Large intestine (tissue), 3 donors: ENCODE data around the gene RUFY1. TPM values are rescaled to one million over a fixed set of nuclear protein-coding genes. Genes with fewer than 3 reads are reported as not detected.
"Not testable (repeated sequence)": the region's sequence is repeated elsewhere in the genome, so short reads cannot be mapped to it uniquely, and the experiment has no call there.

Source experiments
- DNase-seq, 2 donors: peaks; one replicate each; pipeline versions ENCODE4 v3.0.0 to v3.0.0-alpha.2; 2013
- H3K27ac ChIP-seq: one replicate; pipeline ENCODE4 v1.5.1; 2013; ENCODE audit warnings: low read length
- H3K27me3 ChIP-seq: 2 replicates; pipeline ENCODE4 v1.6.1; 2013; ENCODE audit warnings: low read length; ENCODE audit not compliant: control insufficient read depth, insufficient read depth
- H3K36me3 ChIP-seq: 2 replicates; pipeline ENCODE4 v1.6.1; 2013; ENCODE audit warnings: low read length; ENCODE audit not compliant: control insufficient read depth, insufficient read depth
- H3K4me1 ChIP-seq: one replicate; pipeline ENCODE4 v1.6.1; 2013; ENCODE audit warnings: low read length; ENCODE audit not compliant: control insufficient read depth, insufficient read depth
- H3K4me3 ChIP-seq: one replicate; pipeline ENCODE4 v1.5.1; 2013; ENCODE audit warnings: low read length
- H3K9me3 ChIP-seq: one replicate; pipeline ENCODE4 v1.6.1; 2013; ENCODE audit warnings: mild to moderate bottlenecking, low read depth, low read length, moderate library complexity; ENCODE audit not compliant: control insufficient read depth
- WGBS: methylation state at CpG from one replicate; pipeline ENCODE4 v1.1.5; 2013; ENCODE audit warnings: low lambda C conversion rate; ENCODE audit not compliant: insufficient coverage; 5-methylcytosine and 5-hydroxymethylcytosine counted together
- polyA plus RNA-seq: library from polyadenylated mRNA; unstranded; fragments of 120-200 nt; gene quantifications from one replicate; pipeline ENCODE4 v1.2.1, GENCODE V29; 2013

Gene RUFY1
- polyA plus RNA-seq, 1 donor = 43.3 TPM

- H3K27me3 ChIP-seq, H3K36me3 ChIP-seq, H3K9me3 ChIP-seq, H3K4me3 ChIP-seq, H3K27ac ChIP-seq, DNase-seq, H3K4me1 ChIP-seq: not testable (repeated sequence)
- no CpG with 5 or more reads among the region's 17 CpGs for WGBS
Measured at GRCh38 chr5:179642626-179643025, 92.3 kb downstream of the RUFY1 start.

DNA sequence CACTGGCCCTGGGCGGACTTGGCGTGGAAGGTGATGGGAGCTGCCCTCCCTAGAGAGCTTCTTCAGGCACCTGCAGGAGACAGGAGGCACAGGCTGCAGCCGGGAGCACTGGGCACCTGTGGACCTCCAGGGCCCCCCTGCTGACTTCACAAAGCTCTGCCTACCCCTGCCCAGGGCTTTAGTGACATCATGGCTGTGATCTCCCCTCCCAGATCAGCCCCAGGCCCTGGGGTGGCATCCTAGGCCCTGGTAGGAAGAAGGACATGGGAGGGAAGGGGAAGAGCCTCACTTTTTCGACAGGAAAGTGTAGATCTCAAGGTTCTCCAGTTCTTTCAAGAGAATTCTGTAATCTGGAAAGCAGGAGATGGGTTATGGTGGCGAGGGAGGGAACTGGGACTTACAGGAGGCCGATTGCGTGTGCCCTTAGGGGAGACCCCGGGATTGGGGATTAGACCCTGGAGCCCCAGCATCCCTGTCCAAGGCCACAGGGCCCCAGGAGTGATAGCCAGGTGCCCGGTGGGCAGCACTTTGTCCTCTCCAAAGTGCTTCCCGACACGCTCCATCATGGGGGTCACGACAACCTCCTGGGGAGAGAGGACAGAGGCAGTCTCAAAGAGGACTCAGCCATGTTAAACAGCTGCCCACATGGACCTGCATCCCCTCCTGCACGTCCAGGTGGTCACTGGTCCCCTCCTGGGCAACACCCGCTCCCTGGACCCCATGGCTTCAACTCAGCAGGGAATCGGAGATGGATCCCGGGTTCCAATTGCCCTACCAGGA is 93.0 kb downstream of the RUFY1 start:
- WGBS = no CpG with 5 or more reads among the region's 16 CpGs
- H3K9me3 ChIP-seq, H3K4me1 ChIP-seq, H3K4me3 ChIP-seq, DNase-seq, H3K27me3 ChIP-seq, H3K27ac ChIP-seq, H3K36me3 ChIP-seq: not testable (repeated sequence)

DNA sequence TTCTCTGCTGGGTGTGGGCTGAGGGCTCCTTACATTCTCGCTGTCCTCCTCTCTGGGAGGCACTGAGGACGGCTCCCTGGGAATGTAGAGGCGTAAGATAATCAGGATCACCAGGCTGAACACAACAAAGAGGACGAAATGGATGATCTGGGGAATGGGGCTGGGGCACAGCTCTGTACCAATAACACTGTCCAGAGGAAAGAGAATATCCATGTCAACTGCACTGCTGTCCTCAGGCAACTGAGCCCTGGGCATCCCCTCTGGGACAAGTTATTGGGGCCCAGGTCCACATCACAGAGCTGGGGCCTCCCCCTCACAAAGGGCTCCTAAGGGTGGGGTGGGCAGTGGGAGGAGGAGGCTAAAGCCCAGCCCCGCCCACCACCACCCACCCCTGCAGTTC is 94.4 kb downstream of the RUFY1 start:
- H3K9me3 ChIP-seq, H3K4me1 ChIP-seq, H3K27ac ChIP-seq, DNase-seq, H3K36me3 ChIP-seq, H3K27me3 ChIP-seq, H3K4me3 ChIP-seq: not testable (repeated sequence)
- no CpG with 5 or more reads among the region's 5 CpGs for WGBS

- no peaks in the 10 kb centered on the region for H3K27me3 ChIP-seq
- no peak for DNase-seq
- no peaks in the 10 kb centered on the region for H3K4me1 ChIP-seq
- H3K36me3 ChIP-seq = no peaks in the 10 kb centered on the region
- no peaks in the 10 kb centered on the region for H3K9me3 ChIP-seq
- no peak overlapping the region for H3K27ac ChIP-seq
- no CpG with 5 or more reads among the region's 9 CpGs for WGBS
- H3K4me3 ChIP-seq = no peak overlapping the region
Measured at GRCh38 chr5:179648410-179648809, 98.1 kb downstream of the RUFY1 start.

GRCh38 chr5:179649166-179649703 is 98.9 kb downstream of the RUFY1 start:
- not testable (repeated sequence) for H3K27ac ChIP-seq, H3K4me3 ChIP-seq, H3K9me3 ChIP-seq, H3K27me3 ChIP-seq, H3K4me1 ChIP-seq, H3K36me3 ChIP-seq, DNase-seq
- WGBS = no CpG with 5 or more reads among the region's 10 CpGs

GRCh38 chr5:179650245-179650644 is 99.9 kb downstream of the RUFY1 start:
- not testable (repeated sequence) for DNase-seq, H3K4me1 ChIP-seq, H3K36me3 ChIP-seq, H3K9me3 ChIP-seq, H3K27ac ChIP-seq, H3K27me3 ChIP-seq, H3K4me3 ChIP-seq
- WGBS = no CpG with 5 or more reads among the region's 26 CpGs

- H3K36me3 ChIP-seq, H3K4me3 ChIP-seq, H3K27me3 ChIP-seq, H3K9me3 ChIP-seq, H3K4me1 ChIP-seq, DNase-seq, H3K27ac ChIP-seq: not testable (repeated sequence)
- no CpG with 5 or more reads among the region's 2 CpGs for WGBS
Measured at GRCh38 chr5:179653135-179653534, 102.8 kb downstream of the RUFY1 start.

DNA sequence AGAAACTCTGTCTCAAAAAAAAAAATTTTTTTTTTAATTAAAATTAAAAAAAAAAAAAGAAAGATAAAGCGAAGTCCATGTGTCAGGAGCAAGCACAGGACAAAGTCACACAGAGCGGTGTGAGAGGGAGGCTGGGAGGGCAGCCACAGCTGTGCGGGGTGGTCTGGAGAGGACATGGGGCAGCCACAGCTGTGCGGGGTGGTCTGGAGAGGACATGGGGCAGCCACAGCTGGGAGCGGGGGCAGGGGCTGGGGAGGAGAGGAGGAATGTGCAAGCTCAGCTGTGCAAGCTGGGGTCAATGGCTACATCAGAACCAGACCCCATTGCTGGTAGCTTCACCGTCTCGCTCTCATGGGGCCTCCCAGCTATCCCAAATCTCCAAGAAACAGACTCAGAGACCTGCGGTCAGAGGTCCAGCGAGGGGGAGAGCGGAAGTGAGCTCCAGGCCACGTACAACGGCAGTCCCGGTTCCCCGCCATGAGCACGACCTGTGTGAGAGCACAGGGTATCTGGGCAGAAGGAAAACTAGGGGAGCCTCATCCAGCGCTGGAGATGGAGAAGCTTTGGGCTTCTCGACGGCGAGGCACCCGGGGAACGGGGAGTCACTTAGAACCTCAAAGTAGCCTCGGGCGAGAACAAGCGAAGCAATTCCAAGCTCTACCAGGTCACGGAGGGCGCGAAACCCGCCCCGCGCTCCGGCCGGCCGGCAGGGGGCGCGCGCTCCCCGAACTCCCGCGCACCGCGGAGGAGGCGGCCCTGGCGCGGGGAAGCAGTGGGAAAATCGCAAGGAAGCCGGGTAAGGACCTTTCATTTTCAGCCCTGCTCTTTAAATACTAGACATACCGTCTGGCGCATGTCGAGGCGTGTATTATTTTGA is 107.2 kb downstream of the RUFY1 start:
- not testable (repeated sequence) for H3K4me3 ChIP-seq, H3K4me1 ChIP-seq, H3K36me3 ChIP-seq, H3K9me3 ChIP-seq, H3K27me3 ChIP-seq, H3K27ac ChIP-seq, DNase-seq
- no CpG with 5 or more reads among the region's 50 CpGs for WGBS

DNA sequence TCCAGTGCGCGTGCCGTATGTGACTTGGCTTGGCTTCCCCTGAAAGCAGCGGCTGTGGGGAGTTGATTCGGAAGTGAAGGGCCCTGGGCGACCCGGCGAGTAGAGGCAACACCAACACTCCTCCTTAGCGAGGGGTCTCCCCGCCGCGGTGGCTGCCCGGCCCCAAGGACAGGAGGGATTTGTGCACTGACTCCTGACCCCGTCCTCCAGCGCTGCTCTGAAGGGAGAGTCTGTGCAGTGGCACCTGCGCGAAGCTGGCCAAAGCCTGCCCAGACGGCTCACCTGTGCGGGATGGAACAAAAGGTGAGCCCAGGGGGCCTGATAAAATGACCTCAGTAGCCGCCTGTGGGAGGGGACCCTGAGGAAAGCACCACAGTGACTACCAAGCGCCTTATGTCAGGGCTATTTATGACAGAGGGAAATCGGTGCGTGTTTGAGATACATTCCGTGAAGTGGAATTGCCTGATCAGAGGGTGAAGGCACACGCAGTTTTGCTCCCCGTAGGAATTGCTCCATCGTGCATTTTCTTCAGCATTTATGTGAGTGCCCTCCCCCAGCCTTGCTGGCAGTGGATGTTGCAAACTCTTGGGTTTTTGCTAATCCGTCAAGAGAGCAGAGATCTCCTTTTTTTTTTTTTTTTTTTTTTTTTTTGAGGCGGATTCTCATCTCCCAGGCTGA is 108.0 kb downstream of the RUFY1 start:
- H3K36me3 ChIP-seq, H3K27me3 ChIP-seq, H3K9me3 ChIP-seq, H3K4me1 ChIP-seq, H3K27ac ChIP-seq: not testable (repeated sequence)
- H3K4me3 ChIP-seq = peak overlapping the region; percentile 59
- DNase-seq = peak in 1 of 2 donors; percentile 53
- 0% methylated on average over 1 of the region's 29 CpGs for WGBS
